Gastrocnemius medialis (tissue), 4 donors: ENCODE measurements around the gene MEGF6.

Experiments
- POLR2A ChIP-seq, 2 donors: fragments of 450-650 bp; IDR thresholded peaks; one replicate each; pipeline ENCODE4 v1.6.1; 2017; ENCODE audit warnings: antibody characterized with exemption in 2 of 2, mild to moderate bottlenecking in 2 of 2, moderate library complexity in 2 of 2
- TF ChIP-seq, protein P1 (sequence below), 5 experiments: fragments of 450-650 bp in 3 of 5; fragments of 200-600 bp in 2 of 5; sonication (generic) in 2 of 5; IDR thresholded peaks in 4 of 5; conservative IDR thresholded peaks in 1 of 5; 1 replicate in 4 of 5; 2 replicates in 1 of 5; pipeline ENCODE4 v1.5.1; 2016 to 2019; ENCODE audit warnings: antibody characterized with exemption in 5 of 5, mild to moderate bottlenecking in 3 of 5, moderate library complexity in 3 of 5

- TF ChIP-seq, protein P1, sequence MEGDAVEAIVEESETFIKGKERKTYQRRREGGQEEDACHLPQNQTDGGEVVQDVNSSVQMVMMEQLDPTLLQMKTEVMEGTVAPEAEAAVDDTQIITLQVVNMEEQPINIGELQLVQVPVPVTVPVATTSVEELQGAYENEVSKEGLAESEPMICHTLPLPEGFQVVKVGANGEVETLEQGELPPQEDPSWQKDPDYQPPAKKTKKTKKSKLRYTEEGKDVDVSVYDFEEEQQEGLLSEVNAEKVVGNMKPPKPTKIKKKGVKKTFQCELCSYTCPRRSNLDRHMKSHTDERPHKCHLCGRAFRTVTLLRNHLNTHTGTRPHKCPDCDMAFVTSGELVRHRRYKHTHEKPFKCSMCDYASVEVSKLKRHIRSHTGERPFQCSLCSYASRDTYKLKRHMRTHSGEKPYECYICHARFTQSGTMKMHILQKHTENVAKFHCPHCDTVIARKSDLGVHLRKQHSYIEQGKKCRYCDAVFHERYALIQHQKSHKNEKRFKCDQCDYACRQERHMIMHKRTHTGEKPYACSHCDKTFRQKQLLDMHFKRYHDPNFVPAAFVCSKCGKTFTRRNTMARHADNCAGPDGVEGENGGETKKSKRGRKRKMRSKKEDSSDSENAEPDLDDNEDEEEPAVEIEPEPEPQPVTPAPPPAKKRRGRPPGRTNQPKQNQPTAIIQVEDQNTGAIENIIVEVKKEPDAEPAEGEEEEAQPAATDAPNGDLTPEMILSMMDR (IDR thresholded peaks at IDR 0.05 in 4 of 5, conservative IDR thresholded peaks at IDR 0.05 in 1 of 5): no peak
- no peak for TF ChIP-seq POLR2A (IDR thresholded peaks at IDR 0.05)
Observed at GRCh38 chr1:3463408-3463863, 147.9 kb downstream of the MEGF6 start.
